ENCODE measurements around the gene SIRT6.

SIRT6 gene

GRCh38 chr19:4208385-4209094, 26.2 kb upstream of the SIRT6 start:
- TF ChIP-seq ZFX (IDR thresholded peaks at IDR 0.05; ENCODE audit: borderline replicate concordance), result no peak
- TF ChIP-seq, protein P1, sequence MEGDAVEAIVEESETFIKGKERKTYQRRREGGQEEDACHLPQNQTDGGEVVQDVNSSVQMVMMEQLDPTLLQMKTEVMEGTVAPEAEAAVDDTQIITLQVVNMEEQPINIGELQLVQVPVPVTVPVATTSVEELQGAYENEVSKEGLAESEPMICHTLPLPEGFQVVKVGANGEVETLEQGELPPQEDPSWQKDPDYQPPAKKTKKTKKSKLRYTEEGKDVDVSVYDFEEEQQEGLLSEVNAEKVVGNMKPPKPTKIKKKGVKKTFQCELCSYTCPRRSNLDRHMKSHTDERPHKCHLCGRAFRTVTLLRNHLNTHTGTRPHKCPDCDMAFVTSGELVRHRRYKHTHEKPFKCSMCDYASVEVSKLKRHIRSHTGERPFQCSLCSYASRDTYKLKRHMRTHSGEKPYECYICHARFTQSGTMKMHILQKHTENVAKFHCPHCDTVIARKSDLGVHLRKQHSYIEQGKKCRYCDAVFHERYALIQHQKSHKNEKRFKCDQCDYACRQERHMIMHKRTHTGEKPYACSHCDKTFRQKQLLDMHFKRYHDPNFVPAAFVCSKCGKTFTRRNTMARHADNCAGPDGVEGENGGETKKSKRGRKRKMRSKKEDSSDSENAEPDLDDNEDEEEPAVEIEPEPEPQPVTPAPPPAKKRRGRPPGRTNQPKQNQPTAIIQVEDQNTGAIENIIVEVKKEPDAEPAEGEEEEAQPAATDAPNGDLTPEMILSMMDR (IDR thresholded peaks at IDR 0.05), result peak; percentile 60
- H3K27ac ChIP-seq, result no peak overlapping the region

DNA sequence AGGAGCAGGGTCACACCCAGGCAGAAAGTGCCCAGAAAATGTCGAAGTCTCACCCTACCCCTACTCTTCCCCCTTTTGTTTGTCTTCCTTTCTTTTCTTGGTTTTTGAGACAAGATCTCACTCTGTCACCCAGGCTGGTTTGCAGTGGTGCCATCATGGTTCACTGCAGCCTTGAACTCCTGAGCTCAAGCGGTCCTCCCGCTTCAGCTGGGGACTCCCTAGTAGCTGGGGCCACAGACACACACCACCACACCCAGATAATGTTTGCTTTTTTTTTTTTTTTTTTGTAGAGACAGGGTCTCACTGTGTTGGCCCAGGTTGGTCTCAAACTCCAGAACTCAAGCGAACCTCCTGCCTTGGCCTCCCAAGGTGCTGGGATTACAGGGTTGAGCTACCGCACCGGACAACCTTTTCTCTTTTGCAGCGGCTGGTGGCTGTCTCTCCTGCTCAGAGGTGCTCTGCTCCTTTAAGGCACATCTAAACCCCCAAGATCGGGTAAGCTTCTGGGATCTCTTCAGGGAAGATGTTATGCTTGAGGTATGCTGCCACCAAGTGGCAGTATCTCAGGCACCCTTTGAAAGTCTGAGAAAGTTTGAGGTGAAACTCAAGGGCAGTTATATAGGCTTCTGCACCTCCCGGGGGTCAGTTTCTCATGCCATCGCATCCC, 24.6 kb upstream of the SIRT6 start:
- no peak overlapping the region for H3K27ac ChIP-seq
- TF ChIP-seq ZFX (IDR thresholded peaks at IDR 0.05; ENCODE audit: borderline replicate concordance), result no peak
- TF ChIP-seq, protein P1 (IDR thresholded peaks at IDR 0.05), result no peak

DNA sequence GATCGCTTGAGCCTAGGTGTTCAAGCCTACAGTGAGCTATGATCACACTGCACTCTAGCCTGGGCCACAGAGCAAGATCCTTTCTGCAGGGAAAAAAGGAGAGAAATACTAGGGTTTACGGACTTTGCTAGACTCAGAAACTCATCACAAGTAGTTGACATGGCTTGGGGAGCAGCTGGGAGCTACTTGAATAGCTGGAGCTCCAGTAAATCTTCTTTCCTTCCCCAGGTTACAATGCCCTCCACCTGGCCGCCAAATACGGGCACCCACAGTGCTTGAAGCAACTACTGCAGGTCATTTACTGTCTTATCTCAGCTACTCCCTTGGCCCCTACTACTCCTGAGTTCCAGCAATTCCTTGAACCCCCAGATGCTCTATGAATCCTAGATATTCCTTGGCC, 19.4 kb upstream of the SIRT6 start:
- no peak overlapping the region for H3K27ac ChIP-seq
- TF ChIP-seq, protein P1 (IDR thresholded peaks at IDR 0.05), result no peak
- no peak for TF ChIP-seq ZFX (IDR thresholded peaks at IDR 0.05; ENCODE audit: borderline replicate concordance)

GRCh38 chr19:4200940-4201542, 18.7 kb upstream of the SIRT6 start:
- TF ChIP-seq, protein P1 (IDR thresholded peaks at IDR 0.05), result no peak
- no peak for TF ChIP-seq ZFX (IDR thresholded peaks at IDR 0.05; ENCODE audit: borderline replicate concordance)
- H3K27ac ChIP-seq, result no peak overlapping the region

DNA sequence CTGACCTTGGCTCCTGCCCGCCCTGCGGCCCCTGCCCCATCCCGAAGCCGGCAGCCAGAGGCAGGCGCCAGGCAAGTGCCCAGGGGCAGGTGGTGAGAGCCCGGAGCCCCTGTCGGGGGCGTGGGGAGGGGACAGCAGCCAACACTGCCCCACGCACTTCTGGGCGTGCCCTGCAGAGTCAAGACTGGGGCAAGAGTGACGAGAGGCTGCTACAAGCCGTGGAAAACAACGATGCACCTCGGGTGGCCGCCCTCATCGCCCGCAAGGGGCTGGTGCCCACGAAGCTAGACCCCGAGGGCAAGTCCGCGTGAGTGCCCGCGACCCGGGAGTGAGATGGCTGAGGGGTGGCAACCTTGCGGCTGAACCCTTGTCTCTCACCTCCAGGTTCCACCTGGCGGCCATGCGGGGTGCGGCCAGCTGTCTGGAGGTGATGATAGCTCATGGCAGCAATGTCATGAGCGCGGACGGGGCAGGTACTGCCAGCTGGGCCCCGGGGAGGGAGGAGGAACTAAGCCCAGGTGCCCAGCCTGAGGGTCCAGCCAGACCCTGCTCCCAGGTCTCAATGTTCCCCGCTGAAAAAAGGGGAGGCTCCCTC, 17.4 kb upstream of the SIRT6 start:
- H3K27ac ChIP-seq, result no peak overlapping the region
- TF ChIP-seq ZFX (IDR thresholded peaks at IDR 0.05; ENCODE audit: borderline replicate concordance), result no peak
- TF ChIP-seq, protein P1 (IDR thresholded peaks at IDR 0.05), result no peak

GRCh38 chr19:4198467-4199126, 16.2 kb upstream of the SIRT6 start:
- TF ChIP-seq, protein P1 (IDR thresholded peaks at IDR 0.05), result no peak
- no peak for TF ChIP-seq ZFX (IDR thresholded peaks at IDR 0.05; ENCODE audit: borderline replicate concordance)
- H3K27ac ChIP-seq, result no peak overlapping the region

Measured in 22Rv1 (cell line).